ENCODE measurements around the gene TELO2.

The TELO2 gene

DNA sequence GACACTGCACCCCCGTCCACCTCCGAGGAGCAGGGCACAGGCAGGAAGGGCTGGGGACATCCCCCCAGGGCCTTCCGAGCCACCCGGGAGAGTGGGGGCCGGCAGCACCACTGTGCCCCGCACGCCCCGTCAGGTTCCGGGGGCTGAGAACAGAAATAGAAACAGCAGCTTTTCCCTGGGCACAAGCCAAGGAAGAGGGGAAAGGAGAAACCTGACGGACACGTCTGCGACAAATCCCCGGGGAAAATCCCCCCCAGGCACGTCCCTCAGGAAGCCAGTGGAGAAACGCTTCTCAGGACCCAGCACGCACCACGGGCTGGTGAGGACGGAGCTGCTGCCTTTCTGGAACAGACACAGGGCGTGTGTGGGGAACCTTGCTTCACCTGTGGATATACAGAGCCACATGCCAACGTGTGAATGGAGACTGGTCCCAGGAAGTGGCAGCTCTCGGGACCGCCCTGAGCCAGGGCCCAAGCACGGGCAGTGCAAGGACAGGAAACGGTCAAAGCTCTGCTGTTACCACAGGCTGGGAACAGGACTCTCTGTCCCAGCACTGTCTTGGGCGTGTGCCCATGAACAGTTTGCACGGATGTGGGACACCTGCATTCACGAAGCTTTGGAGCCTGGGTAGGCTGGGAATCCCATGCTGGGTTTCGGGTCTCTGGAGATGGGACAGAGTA lies 39.1 kb downstream of the TELO2 start:
- no peak overlapping the region for H2AFZ ChIP-seq (ENCODE audit: low read depth, low read length)
- TF ChIP-seq EZH2phosphoT487 (IDR thresholded peaks at IDR 0.05; ENCODE audit: low read depth) (no peak), CTCF (IDR thresholded peaks at IDR 0.05; ENCODE audit: low read depth, low read length) (no peak)
- H3K9ac ChIP-seq (ENCODE audit: low read length) = no peak overlapping the region
- no peaks in the 10 kb centered on the region for H3K4me1 ChIP-seq (ENCODE audit: low read length)
- H3K9me3 ChIP-seq (ENCODE audit: insufficient read depth, low read length) = no peaks in the 10 kb centered on the region
- H4K20me1 ChIP-seq (ENCODE audit: insufficient read depth, low read length) = no peaks in the 10 kb centered on the region
- H3K4me2 ChIP-seq (ENCODE audit: low read length) = no peak overlapping the region
- no peaks in the 10 kb centered on the region for H3K79me2 ChIP-seq (ENCODE audit: low read length)
- no peak overlapping the region for H3K27ac ChIP-seq (ENCODE audit: low read length)
- H3K36me3 ChIP-seq (replicated peaks; ENCODE audit: low read depth, low read length) = no peaks in the 10 kb centered on the region
- no peaks in the 10 kb centered on the region for H3K27me3 ChIP-seq (ENCODE audit: low read depth, low read length)
- no peak overlapping the region for H3K4me3 ChIP-seq (ENCODE audit: low read length)

GRCh38 chr16:1532771-1533170 lies 39.6 kb downstream of the TELO2 start:
- TF ChIP-seq CTCF (IDR thresholded peaks at IDR 0.05; ENCODE audit: low read depth, low read length) = no peak
- no peak for TF ChIP-seq EZH2phosphoT487 (IDR thresholded peaks at IDR 0.05; ENCODE audit: low read depth)
- Histone ChIP-seq H3K27ac (ENCODE audit: low read length) (no peak overlapping the region), H3K36me3 (replicated peaks; ENCODE audit: low read depth, low read length) (no peaks in the 10 kb centered on the region), H3K79me2 (ENCODE audit: low read length) (no peaks in the 10 kb centered on the region), H3K4me1 (ENCODE audit: low read length) (no peaks in the 10 kb centered on the region), H3K27me3 (ENCODE audit: low read depth, low read length) (no peaks in the 10 kb centered on the region), H2AFZ (ENCODE audit: low read depth, low read length) (no peak overlapping the region), H3K9ac (ENCODE audit: low read length) (no peak overlapping the region), H3K4me3 (ENCODE audit: low read length) (no peak overlapping the region), H4K20me1 (ENCODE audit: insufficient read depth, low read length) (no peaks in the 10 kb centered on the region), H3K4me2 (ENCODE audit: low read length) (no peak overlapping the region), H3K9me3 (ENCODE audit: insufficient read depth, low read length) (no peaks in the 10 kb centered on the region)

GRCh38 chr16:1533443-1533951 lies 40.3 kb downstream of the TELO2 start, which contains the start of gene TMEM204:
Gene TMEM204, plus strand, starts transcription at chr16:1533666. Its CDS starts 610 bp downstream, at chr16:1534276.
- H2AFZ ChIP-seq (ENCODE audit: low read depth, low read length) = no peak within 1 kb of the TSS
- H3K36me3 ChIP-seq (replicated peaks; ENCODE audit: low read depth, low read length) = no peaks in the 10 kb centered on the region
- H3K4me2 ChIP-seq (ENCODE audit: low read length) = no peak within 1 kb of the TSS
- H3K9ac ChIP-seq (ENCODE audit: low read length) = no peak within 1 kb of the TSS
- no peak within 1 kb of the TSS for H3K4me3 ChIP-seq (ENCODE audit: low read length)
- H3K9me3 ChIP-seq (ENCODE audit: insufficient read depth, low read length) = no peaks in the 10 kb centered on the region
- no peaks in the 10 kb centered on the region for H4K20me1 ChIP-seq (ENCODE audit: insufficient read depth, low read length)
- no peak for TF ChIP-seq CTCF (IDR thresholded peaks at IDR 0.05; ENCODE audit: low read depth, low read length)
- H3K79me2 ChIP-seq (ENCODE audit: low read length) = no peaks in the 10 kb centered on the region
- H3K27me3 ChIP-seq (ENCODE audit: low read depth, low read length) = no peaks in the 10 kb centered on the region
- H3K27ac ChIP-seq (ENCODE audit: low read length) = no peak within 1 kb of the TSS
- H3K4me1 ChIP-seq (ENCODE audit: low read length) = no peaks in the 10 kb centered on the region

- Histone ChIP-seq H2AFZ (ENCODE audit: low read depth, low read length) (no peak overlapping the region), H3K9me3 (ENCODE audit: insufficient read depth, low read length) (no peaks in the 10 kb centered on the region), H3K79me2 (ENCODE audit: low read length) (no peaks in the 10 kb centered on the region), H3K27ac (ENCODE audit: low read length) (no peak overlapping the region), H3K4me2 (ENCODE audit: low read length) (no peak overlapping the region), H4K20me1 (ENCODE audit: insufficient read depth, low read length) (no peaks in the 10 kb centered on the region), H3K4me1 (ENCODE audit: low read length) (no peaks in the 10 kb centered on the region), H3K36me3 (replicated peaks; ENCODE audit: low read depth, low read length) (no peaks in the 10 kb centered on the region), H3K9ac (ENCODE audit: low read length) (no peak overlapping the region), H3K4me3 (ENCODE audit: low read length) (no peak overlapping the region), H3K27me3 (ENCODE audit: low read depth, low read length) (no peaks in the 10 kb centered on the region)
- TF ChIP-seq EZH2phosphoT487 (IDR thresholded peaks at IDR 0.05; ENCODE audit: low read depth) (no peak), CTCF (IDR thresholded peaks at IDR 0.05; ENCODE audit: low read depth, low read length) (no peak)
Observed at GRCh38 chr16:1534021-1535020, 41.2 kb downstream of the TELO2 start.
